Lung (tissue), 12 donors: Measurements from ENCODE around the gene PEPD. TPM values are rescaled to one million over a fixed set of nuclear protein-coding genes. Genes with fewer than 3 reads are reported as not detected.

Experiments used
- ATAC-seq: fragments of 200-7000 bp; cut with Tn5 transposase; one replicate; pipeline ENCODE4 v1.9.1; 2020; ENCODE audit warnings: moderate number of reproducible peaks; ENCODE audit not compliant: insufficient read depth, low FRiP score
- DNase-seq, 3 donors: peaks; one replicate each; pipeline ENCODE4 v3.0.0-alpha.2; 2013 to 2017
- H3K27ac ChIP-seq, 2 donors: one replicate each; pipeline ENCODE4 v1.5.1; 2013; ENCODE audit warnings: mild to moderate bottlenecking in 2 of 2, moderate library complexity in 2 of 2, control low read depth in 1 of 2, inconsistent platforms in 1 of 2, low read depth in 1 of 2, low read length in 1 of 2
- H3K27me3 ChIP-seq, 3 donors: one replicate each; pipeline ENCODE4 v1.5.1; 2013; ENCODE audit warnings: low read length in 2 of 3; ENCODE audit not compliant: control insufficient read depth in 3 of 3, insufficient read depth in 3 of 3
- H3K36me3 ChIP-seq, 4 donors: one replicate each; pipeline ENCODE4 v1.5.1; 2013; ENCODE audit warnings: low read length in 4 of 4, mild to moderate bottlenecking in 1 of 4, moderate library complexity in 1 of 4; ENCODE audit not compliant: control insufficient read depth in 4 of 4, insufficient read depth in 4 of 4
- H3K4me1 ChIP-seq, 5 donors: one replicate each; pipeline ENCODE4 v1.5.1; 2013; ENCODE audit warnings: low read length in 5 of 5, mild to moderate bottlenecking in 2 of 5, moderate library complexity in 1 of 5; ENCODE audit not compliant: control insufficient read depth in 5 of 5, insufficient read depth in 5 of 5
- H3K4me3 ChIP-seq: one replicate; pipeline ENCODE4 v1.5.1; 2013; ENCODE audit warnings: mild to moderate bottlenecking, control low read depth, moderate library complexity
- H3K9ac ChIP-seq, 2 donors: one replicate each; pipeline ENCODE4 v1.5.1; 2013; ENCODE audit warnings: low read length in 2 of 2, control low read depth in 1 of 2; ENCODE audit not compliant: insufficient read depth in 1 of 2
- H3K9me3 ChIP-seq, 4 donors: one replicate each; pipeline ENCODE4 v1.5.1; 2013; ENCODE audit warnings: low read length in 3 of 4, mild to moderate bottlenecking in 1 of 4, moderate library complexity in 1 of 4; ENCODE audit not compliant: control insufficient read depth in 4 of 4, insufficient read depth in 3 of 4
- WGBS, 2 donors: extraction: QIAGEN DNeasy Blood & Tissue Kit; methylation state at CpG; one replicate each; pipeline ENCODE4 v1.1.7; 2013; 5-methylcytosine and 5-hydroxymethylcytosine counted together
- polyA plus RNA-seq, 2 donors: library from polyadenylated mRNA; stranded (reverse); fragments of 200-250 nt; gene quantifications; one replicate each; pipeline ENCODE4 v1.2.1, GENCODE V29; 2013
- total RNA-seq, 2 donors: library from RNA; depleted of rRNA in 1 of 2; stranded (reverse); fragments of >200 nt in 1 of 2; gene quantifications; one replicate each; pipeline ENCODE4 v1.2.1, GENCODE V29; 2014 to 2021
- TF ChIP-seq, protein P1 (sequence below): IDR thresholded peaks from 2 replicates; pipeline ENCODE4 v1.5.1; 2012; ENCODE audit warnings: mild to moderate bottlenecking; ENCODE audit errors: control extremely low read depth, extremely low read depth
- donor health status: control.
- donor health status: control.
- donor health status: Bipolar disorder and iron deficiency.
- donor health status: healthy.
- donor health status: DM: yes; HTN: yes; CAD: no.

Gene PEPD
- total and polyA plus RNA-seq, 4 donors: 29.6 to 88.2 (median 73.4) TPM

GRCh38 chr19:33427801-33428626 is 93.6 kb downstream of the PEPD start:
- peak in 1 of 3 donors; percentile 12 for DNase-seq
- Histone ChIP-seq H3K9me3 (no peaks in the 10 kb centered on the region), H3K27me3 (no peaks in the 10 kb centered on the region), H3K36me3 (no peaks in the 10 kb centered on the region), H3K9ac (no peak overlapping the region), H3K4me3 (no peak overlapping the region), H3K27ac (no peak overlapping the region), H3K4me1 (no peaks in the 10 kb centered on the region)
- 91% methylated on average over 22 of the region's 22 CpGs for WGBS, 2 donors
- no peak for ATAC-seq
- TF ChIP-seq, protein P1, sequence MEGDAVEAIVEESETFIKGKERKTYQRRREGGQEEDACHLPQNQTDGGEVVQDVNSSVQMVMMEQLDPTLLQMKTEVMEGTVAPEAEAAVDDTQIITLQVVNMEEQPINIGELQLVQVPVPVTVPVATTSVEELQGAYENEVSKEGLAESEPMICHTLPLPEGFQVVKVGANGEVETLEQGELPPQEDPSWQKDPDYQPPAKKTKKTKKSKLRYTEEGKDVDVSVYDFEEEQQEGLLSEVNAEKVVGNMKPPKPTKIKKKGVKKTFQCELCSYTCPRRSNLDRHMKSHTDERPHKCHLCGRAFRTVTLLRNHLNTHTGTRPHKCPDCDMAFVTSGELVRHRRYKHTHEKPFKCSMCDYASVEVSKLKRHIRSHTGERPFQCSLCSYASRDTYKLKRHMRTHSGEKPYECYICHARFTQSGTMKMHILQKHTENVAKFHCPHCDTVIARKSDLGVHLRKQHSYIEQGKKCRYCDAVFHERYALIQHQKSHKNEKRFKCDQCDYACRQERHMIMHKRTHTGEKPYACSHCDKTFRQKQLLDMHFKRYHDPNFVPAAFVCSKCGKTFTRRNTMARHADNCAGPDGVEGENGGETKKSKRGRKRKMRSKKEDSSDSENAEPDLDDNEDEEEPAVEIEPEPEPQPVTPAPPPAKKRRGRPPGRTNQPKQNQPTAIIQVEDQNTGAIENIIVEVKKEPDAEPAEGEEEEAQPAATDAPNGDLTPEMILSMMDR: no peak

DNA sequence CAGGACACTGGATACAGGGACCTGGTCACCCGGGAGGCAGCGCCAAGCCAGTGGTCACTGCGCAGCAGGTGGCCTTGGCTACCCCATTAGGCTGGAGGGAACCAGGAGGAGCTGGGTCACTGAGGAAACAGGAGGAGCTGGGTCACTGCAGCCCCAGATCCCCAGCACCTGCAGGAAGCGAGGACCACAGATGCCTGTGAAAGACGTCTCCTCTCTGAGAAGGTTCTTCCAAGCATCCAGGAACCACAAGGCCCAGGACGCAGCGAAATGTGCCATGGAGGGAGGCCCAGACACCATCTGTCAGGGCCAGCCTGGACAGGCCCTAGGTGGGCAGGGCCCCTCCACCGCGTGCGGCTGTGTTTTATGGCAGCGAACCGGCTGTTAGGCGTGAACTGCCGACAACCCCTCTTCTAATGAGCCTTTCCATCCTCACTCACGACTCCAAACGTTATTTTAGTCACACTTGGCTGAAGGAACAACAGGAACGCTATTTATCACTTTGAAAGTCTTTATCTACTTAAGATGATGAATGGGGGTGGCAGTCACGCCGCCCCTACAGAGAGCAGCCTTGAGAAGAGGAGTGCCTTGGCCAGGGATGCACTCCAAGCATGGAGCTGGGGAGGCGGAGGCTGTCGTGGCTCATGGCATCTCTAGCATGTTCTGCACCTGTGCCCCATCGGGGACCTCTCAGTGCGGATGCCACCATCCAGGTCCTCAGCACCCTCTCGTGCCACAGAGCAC is 94.8 kb downstream of the PEPD start:
- ATAC-seq: no peak
- H3K9ac ChIP-seq: no peak overlapping the region
- TF ChIP-seq, protein P1: no peak
- WGBS, 2 donors: 84 to 89% methylated on average over 24 of the region's 24 CpGs
- H3K9me3 ChIP-seq: no peaks in the 10 kb centered on the region
- H3K4me3 ChIP-seq: no peak overlapping the region
- DNase-seq: peak in 1 of 3 donors; percentile 4
- no peaks in the 10 kb centered on the region for H3K36me3 ChIP-seq
- no peaks in the 10 kb centered on the region for H3K4me1 ChIP-seq
- H3K27ac ChIP-seq: no peak overlapping the region
- H3K27me3 ChIP-seq: no peaks in the 10 kb centered on the region

DNA sequence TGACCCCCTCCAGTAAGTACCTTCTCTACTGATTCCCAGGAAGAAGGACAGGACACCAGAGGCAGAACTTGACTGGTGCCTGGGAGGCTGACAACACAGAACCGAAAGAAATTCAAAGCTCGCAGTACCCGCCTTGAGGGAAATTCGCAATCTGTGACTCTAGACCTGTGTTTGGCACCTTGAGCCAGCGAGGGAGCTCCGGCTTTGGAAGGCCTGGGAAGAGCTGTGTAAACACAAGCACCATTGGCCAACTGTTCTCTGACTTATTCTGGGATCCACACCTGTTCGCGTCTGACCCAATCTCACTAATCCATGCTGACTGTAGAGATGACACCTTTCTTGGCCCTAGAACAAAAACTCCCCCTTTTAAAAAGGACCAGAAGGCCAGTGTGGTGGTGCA is 97.4 kb downstream of the PEPD start:
- no peak overlapping the region for H3K27ac ChIP-seq
- H3K27me3 ChIP-seq: no peaks in the 10 kb centered on the region
- no peak for DNase-seq
- TF ChIP-seq, protein P1: no peak
- H3K4me3 ChIP-seq: no peak overlapping the region
- H3K4me1 ChIP-seq: no peaks in the 10 kb centered on the region
- H3K36me3 ChIP-seq: no peaks in the 10 kb centered on the region
- no peak for ATAC-seq
- WGBS, 2 donors: 91 to 95% methylated on average over 8 of the region's 8 CpGs
- H3K9ac ChIP-seq: no peak overlapping the region
- H3K9me3 ChIP-seq: no peaks in the 10 kb centered on the region
